Right ventricle myocardium inferior (tissue), 1 donor: ENCODE results near the gene NPY5R. TPM values are rescaled to one million over a fixed set of nuclear protein-coding genes. Genes with fewer than 3 reads are reported as not detected.
A peak's percentile ranks its signal among the peaks of the same experiment; 100 is the strongest.

Experiments
- ATAC-seq: fragments of 200-7000 bp; cut with Tn5 transposase; one replicate; pipeline ENCODE4 v1.9.1; 2020; ENCODE audit warnings: mild to moderate bottlenecking, moderate library complexity
- DNase-seq: peaks from one replicate; pipeline ENCODE4 v3.0.0; 2021; ENCODE audit errors: missing footprints
- intact Hi-C: fragments of 100-400 bp; cut with DNase I; formaldehyde crosslinking; loops from one replicate; pipeline ENCODE4 v1.11.0; 2022
- long read RNA-seq: library from polyadenylated mRNA; unstranded; transcript quantifications from one replicate; pipeline ENCODE4 v2.0.0, GENCODE V29; 2021
- total RNA-seq: library from RNA; stranded (reverse); fragmentation: NEBNext Ultra II Directional; extraction: Animal tissue kit (Norgen Biotek cat#: 25700); gene quantifications from one replicate; pipeline ENCODE4 v1.2.1, GENCODE V29; 2021
- donor health status: DM: no; HTN: yes; CAD: no; lungs with severe emphysema.

The NPY5R gene
- total RNA-seq: not detected
- long read RNA-seq: 0 reads

DNA sequence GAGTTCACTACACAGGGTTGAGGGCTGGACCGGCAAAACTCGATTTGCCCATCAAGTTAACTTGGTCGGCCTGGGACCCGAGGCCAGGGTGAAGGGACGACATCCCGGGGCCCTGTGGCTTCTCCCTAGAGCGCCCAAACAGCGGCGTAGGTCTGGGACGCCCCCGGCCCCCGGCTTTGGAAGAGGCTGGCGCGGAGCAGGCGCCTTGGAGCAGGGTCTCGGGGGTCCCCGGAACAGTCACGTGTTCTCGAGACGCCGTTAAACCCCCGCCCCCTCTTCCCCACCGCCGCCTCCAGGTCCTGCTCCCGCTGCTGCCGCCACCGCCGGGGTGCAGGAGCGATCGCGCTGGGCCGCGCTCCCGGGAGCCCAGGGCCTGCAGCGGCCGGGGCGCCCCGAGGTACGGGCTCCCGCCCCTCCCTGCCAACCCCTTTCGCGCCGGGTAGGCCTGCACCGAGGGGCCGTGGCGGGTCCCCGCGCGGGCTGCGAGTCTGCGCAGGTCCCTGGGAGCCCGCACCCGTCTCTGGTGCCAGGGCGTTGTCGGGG, at the start of gene NPY5R:
Gene NPY5R (plus strand): TSS at position 289 of the 543 bp plus-strand sequence. CDS start 6,382 bp downstream, outside the sequence.
- no peak for DNase-seq
- peak; percentile 52 for ATAC-seq
- intact Hi-C loops: no loop called here

DNA sequence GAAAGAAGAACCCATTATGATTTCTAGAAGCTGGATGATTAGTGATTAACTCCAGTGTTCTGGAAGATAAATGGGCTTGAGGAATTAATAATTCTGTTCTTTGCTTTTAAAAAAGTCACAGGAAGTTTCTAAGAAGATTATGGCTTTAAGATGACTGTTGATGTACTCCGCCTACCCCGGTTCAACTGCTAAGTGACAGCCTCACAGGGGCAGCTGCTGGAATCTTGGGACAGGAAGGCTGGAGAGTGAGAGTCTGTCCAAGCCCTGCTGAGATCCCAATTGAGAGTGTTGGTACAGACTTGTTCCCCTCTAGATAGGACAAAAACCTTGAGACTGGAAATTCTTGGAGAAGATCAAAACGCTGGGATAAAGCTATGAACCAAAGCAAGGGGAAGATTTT, 48.6 kb upstream of the NPY5R start:
- ATAC-seq (no peak), DNase-seq (no peak)
- intact Hi-C loops: no loop called here

DNA sequence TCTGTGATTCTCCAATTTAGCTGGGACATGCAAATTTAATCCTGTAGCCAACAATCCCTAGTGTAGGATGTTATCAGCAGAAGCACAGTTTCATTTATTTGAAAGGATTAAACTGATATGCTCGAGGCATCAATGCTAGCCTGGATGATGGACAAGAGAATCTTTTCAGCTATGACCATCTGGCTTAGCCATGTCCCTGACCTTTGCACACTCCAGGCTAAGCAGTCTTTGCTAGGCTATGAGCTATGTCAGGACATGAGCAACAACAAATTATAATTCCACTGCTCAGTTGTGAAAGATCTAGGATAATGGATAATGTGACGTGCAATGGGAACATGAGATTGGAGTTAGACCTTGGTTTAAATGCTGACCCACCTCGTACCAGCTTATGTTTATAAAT, 43.2 kb upstream of the NPY5R start:
- intact Hi-C loops: no loop called here
- DNase-seq (no peak), ATAC-seq (no peak)

DNA sequence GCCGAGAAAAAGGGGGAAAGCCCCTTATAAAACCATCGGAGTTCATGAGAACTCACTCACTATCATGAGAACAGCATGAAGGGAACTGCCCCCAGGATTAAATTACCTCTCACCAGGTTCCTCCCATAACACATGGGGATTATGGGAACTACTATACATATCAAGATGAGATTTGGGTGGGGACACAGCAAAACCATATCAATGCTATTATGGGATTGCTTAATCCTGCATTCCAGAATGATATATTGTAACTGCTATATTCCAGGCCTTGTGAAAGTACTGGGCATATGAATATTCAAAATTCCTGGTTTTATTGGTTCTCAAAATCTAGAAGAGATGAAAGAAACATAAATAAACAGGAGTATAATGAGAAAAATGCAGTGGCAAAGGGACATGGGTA, 40.6 kb upstream of the NPY5R start:
- DNase-seq (no peak), ATAC-seq (no peak)
- intact Hi-C loops: no loop called here

DNA sequence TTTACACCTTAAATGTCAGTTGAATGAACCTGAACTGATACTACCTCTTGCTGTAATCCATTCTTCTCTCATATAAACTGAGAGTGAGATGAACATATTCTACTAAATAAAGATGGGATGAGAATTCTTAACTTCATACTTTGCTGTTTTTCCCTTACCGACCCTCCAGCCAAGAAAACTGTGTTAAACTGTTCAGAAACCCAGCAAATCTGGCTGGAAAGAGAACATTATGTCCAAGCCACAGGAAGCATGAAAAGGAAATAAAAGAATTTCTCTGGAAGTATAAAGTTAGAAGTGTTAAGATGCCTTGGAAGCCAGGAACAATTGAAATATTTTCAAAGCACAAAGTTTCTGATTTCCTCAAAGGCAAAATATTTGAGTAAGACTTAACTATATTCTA, 34.2 kb upstream of the NPY5R start:
- DNase-seq (no peak), ATAC-seq (no peak)
- intact Hi-C loops: no loop called here

DNA sequence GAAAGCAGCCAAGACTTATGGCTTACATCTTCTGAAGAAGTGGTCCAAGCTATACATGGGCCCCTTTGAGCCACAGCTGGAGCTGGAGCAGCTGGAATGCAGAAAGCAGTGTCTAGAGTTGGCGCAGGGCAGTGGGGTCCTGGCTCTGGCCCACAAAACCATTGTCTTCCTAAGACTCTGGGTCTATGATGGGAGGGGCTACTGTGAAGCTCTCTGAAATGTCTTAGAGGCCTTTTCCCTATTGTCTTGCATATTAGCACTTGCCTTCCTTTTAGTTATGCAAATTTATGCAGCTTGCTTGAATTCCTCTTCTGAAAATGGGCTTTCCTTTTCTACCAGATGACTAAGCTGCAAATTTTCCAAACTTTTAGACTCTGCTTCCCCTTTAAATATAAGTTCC, 26.6 kb upstream of the NPY5R start:
- ATAC-seq (no peak), DNase-seq (no peak)
- intact Hi-C loops: no loop called here

DNA sequence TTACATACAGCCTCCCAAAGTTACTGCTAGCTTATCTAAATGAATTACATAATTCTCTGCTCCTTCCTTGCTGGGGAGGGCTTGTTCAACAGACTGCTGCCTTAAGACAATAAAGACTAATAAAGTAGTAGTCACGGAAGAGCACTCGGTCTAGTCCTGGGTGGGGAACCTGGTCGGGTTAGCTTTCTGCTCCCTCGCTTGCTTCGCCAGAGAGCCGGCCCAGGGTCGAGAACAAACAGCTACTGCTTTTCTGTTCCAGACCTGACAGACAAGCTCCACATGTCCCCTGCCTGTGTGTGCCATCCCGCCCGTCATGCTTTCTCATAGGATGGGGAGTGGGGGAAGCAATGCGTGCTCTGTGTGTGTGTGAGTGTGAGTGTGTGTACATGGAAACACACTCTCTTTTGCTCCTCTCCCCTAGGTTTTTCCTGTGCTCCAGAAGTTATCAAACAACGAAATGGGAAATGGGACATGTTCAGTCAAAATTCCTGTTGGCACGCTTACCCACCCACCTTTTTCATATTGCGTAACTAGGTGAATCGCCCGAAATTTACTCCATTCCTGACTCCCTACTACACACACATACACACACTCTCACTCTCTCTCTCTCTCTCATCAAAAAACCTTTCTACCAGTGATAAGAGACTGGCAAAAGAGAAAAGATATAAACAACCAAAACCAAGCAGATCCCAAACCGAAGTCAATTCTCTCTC, 12.6 kb upstream of the NPY5R start:
- ATAC-seq (no peak), DNase-seq (no peak)
- intact Hi-C loops: loop anchor here (5.0 kb wide), 1 partner anchor 689 kb away; no protein-coding TSS in a partner anchor

DNA sequence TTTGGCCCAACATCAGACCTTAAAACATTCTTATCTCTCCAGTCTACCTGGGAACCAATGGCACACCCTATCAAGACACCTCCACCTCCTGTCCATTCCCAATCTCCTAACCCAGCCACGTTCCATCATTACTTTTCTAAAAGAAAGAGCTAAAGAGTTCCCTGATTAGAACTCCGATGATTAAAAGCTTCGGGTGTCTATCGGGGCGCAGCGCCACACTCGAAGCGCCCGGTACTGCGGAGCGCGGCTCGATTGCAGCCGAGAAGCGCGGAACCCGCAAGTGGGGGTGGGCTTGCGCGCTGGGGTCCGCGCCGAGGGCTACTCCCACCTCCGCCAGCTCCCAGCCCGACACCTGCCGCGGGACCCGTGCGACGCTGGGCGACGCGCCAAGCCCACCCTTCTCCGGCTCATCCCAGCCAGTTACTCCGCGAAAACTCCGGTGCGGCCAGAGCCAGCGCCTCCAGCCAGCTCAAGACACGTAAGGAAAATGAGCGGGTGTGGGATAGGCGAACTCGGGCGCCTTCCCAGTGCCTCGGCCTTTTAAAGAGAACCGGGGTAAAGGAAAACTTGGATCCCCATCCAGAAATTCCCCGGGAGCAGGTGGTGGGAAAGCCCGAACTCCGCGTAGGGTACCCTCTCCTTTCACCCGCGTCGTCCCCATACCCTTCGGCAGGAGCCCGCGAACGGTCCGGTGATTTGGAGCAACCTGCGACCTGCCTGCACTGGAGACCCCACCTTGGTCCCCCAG, 11.9 kb upstream of the NPY5R start:
- DNase-seq (peak; percentile 53), ATAC-seq (peak; percentile 57)
- intact Hi-C loops: loop anchor here (1.0 to 5.0 kb wide), 2 partner anchors 690 to 835 kb away; no protein-coding TSS in a partner anchor

DNA sequence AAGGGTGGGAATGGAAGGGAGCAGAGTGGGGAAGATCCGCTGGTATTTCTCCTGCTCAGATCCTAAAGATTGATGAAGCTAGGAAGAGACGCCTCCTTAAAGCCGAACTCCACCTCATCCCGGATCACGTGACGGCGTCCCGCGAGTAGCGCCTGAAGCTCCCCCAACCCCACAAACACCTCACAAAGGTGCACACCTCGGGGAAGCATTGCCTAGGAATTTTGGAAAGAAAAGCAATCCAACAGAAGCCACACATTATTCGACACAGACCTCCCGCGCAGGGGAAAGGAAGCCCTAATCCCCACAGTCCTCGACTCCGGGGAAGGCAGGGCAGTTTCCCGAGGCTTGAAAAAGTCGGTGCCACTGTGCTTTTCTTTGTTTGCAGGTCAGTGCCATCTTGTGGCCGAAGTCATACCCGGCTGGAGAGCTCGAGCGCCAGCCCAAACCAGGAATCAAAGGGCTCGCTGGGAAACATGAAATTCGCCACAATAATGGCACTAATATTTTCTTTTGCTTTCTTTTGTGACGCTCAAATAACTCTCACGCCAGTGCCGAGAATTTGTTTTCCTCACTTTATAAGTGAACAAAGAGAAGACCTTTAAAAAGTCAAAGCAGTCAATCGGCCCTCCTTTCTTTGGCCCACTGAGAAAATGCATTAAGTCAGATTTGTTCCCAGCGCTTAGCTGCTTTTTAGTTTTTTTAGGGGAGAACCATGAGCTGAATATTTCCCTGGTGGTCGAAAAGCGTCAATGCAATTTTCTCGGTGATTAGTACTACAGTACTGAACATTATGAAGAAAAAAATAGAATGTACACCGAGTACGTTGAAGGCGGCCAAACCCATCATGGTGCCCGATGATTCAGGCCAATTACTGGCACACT, 10.9 kb upstream of the NPY5R start, which contains the start of gene NPY1R:
Gene NPY1R (minus strand): TSS at position 71 of the 881 bp plus-strand sequence. CDS start 6,042 bp downstream, outside the sequence.
- DNase-seq (peak; percentile 65), ATAC-seq (peak; percentile 89)
- intact Hi-C loops: loop anchor here (1.0 to 5.0 kb wide), 2 partner anchors 690 to 835 kb away; no protein-coding TSS in a partner anchor

DNA sequence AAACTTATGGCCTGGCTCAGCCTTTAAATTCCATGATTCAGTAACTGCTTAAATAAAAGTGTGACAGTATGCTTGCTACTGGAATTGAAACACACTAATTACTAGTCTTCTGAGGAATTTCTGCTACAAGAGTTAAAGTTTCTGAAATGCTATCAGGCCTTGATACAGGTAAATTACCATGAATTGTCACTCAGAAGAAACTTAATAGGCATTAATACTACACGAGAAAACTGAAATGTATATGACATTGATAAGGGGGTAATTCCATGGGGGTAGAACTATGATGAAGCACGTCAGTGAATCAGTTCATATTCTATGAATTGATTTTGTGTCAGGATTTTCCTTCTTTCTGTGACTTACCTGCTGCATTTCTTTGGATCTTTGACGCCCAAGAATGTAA, 8.3 kb upstream of the NPY5R start:
- DNase-seq (no peak), ATAC-seq (no peak)
- intact Hi-C loops: no loop called here

DNA sequence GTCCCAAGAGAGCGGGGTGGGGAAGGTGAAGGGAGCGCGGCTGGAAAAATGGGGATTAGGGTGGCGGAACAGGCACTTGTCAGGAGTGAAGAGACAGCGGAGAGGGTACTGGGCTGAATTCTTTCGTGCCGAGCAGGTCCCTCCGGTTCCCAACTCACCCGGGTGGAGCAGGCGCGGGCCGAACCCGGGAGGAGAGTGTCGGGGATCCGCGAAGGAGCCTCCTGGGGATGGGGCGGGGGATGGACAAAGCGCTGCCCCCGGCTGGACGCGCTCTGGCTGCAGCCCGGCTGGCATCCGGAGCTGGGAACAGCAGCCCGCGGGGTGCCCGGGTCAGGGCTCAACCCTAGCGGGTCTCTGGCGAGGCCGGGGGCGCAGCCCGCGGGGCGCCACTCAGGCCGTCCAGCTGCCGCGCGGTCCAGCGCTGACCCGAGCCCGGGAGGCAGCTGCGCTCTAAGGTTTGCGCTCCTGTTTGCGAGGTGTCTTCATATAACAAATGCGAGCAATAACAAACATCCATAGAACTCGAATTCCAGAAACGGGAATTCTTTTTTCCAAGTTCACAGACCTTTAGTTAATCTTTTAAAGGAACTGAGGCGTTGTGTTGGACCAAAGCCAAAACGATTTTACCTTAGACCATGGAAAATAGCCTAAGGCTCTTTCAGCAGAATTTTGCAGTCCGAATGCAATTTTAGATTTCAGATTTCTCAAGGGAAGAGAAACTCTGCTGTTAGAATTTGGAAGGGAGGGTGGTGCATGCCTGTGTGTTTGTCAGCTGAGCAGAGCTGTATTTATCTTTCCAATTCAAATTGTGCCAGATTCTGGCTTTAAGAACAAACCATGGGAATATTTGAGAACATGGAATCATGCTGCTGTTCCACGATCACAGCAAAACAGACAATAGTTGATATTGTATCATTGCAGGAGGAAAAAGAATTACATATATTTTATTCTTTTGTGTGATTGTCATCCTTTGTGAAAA, 744 bp downstream of the NPY5R start:
- DNase-seq (peak; percentile 50), ATAC-seq (peak; percentile 13)
- intact Hi-C loops: no loop called here

DNA sequence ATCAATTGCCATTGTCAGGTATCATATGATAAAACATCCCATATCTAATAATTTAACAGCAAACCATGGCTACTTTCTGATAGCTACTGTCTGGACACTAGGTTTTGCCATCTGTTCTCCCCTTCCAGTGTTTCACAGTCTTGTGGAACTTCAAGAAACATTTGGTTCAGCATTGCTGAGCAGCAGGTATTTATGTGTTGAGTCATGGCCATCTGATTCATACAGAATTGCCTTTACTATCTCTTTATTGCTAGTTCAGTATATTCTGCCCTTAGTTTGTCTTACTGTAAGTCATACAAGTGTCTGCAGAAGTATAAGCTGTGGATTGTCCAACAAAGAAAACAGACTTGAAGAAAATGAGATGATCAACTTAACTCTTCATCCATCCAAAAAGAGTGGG, 7.0 kb downstream of the NPY5R start:
- DNase-seq (no peak), ATAC-seq (no peak)
- intact Hi-C loops: no loop called here

DNA sequence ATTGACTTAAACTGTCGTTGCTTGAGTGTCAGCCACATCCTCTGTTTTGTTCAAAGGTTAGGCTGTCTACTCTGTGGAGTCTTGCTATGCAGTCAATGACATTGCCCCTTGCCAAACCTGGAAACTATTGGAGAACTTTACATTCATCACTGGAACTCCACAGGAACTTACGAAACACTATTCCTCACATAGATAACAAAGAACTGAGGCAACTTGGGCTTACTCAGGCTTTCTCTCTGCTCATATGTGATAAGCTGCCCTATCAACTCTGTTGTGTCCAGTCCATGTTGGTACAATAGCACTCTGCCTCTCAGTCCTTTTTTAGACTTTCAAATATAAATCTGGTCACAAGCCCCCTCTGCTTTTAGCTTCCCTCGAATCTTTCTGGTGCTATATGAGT, 9.4 kb downstream of the NPY5R start:
- no peak for ATAC-seq
- DNase-seq: no peak
- intact Hi-C loops: no loop called here

DNA sequence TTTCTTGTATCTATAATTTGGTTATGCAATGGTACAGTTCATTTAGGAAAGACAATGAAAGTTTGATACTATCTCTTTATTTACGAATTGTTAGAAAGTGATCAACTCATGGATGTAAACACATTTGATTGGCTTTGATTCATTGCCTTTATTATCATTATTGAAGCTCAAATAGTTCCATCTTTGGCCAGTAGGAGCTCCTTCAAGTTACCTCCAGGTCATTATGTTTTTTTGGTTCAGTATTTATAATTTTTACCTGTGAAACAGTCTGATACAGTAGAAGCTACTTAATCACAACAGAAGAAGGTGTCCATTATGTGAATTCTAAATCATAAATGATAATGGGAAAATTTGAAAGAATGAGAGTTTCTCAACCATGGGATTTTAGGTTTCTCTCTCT, 12.4 kb downstream of the NPY5R start:
- DNase-seq (no peak), ATAC-seq (no peak)
- intact Hi-C loops: no loop called here

DNA sequence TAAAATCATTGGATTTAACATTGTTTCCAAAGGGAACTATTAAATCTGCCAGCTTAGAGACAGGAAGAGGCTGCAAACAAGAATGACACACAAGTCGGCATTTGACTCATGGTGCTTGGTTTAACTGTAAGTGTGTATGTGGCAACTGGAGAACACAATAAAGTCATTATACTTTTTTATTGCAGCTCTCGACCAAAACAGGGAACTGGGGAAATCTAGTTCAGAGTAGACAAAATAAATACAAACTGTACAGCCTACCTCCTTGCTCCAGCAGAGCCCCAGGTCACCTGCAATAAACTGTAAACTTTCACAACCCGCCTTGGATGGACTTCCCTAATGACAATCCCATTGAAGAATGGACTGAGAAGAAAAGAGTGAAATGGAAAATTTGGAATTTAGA, 24.0 kb downstream of the NPY5R start:
- ATAC-seq (no peak), DNase-seq (no peak)
- intact Hi-C loops: no loop called here

DNA sequence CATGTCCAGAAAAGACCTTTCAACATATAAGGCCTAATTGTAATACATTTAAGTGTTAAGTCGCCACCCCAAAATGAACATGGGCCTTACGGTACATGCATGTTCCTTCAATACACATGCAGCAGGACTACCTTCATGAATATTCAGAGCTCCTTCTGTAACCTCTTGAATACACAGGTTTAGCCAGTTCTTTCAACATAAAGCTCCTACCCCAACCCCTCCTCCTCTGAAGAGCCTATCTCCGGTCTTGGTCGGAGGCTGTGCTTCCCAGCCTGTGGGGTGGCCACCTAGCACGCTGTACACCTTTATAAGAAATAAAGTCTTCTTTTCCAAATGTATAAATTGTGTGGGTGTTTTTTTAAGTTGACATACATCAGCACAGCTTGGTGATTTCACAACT, 28.3 kb downstream of the NPY5R start:
- ATAC-seq (no peak), DNase-seq (peak; percentile 39)
- intact Hi-C loops: no loop called here

DNA sequence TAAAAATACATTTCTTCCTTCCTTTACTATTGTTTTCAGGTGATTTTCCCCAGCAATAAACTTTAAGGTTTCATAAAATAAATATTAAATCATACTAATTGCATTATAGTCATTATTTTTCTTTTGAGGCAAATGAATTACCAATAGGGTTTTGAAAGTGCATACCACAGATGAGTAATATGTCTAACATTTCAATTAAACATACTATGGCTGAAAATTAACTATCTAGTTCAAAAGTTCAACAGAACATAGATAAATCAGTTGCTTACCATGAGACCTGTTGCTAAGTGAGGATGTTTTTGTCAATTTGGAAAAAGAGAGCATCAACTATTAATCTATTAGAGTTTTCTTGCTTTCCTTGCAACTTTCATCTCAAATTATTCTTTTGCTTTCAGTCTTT, 35.0 kb downstream of the NPY5R start:
- intact Hi-C loops: no loop called here
- ATAC-seq: no peak
- DNase-seq: no peak

DNA sequence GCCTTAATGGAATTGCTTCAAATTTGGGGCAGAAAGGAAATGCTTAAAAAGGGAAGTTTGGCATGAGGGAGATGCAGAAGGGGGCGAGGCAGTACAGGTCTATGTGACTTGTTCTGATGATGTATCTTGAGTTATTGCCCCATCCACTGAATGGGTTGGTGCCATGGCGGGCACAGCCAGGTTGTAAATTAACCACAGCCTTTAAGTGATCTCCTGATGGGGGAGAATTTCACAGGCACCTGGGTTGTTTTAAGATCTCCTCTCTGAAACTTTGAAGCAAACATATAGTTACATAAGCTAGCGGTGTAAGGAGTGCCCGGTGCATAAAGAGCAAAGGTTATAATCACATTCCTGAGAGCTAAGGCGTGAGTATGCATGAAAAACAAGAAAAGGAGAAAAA, 37.0 kb downstream of the NPY5R start:
- intact Hi-C loops: no loop called here
- ATAC-seq (no peak), DNase-seq (no peak)
